Keratinocyte (primary cell): ENCODE results near the gene HIRA. TPM values are rescaled to one million over a fixed set of nuclear protein-coding genes. Genes with fewer than 3 reads are reported as not detected.

Experiments
- DNase-seq: peaks from one replicate; pipeline ENCODE4 v3.0.0-alpha.2; 2011; ENCODE audit warnings: low read depth, missing footprints, low spot score
- FAIRE-seq: peaks from 2 replicates; lab custom pipeline; 2011; peaks lifted over from hg19 to GRCh38; lab: Jason Lieb, UNC
- H2AFZ ChIP-seq: 2 replicates; pipeline ENCODE4 v1.6.0; 2012; ENCODE audit warnings: low read length, control low read depth, inconsistent platforms; ENCODE audit not compliant: control insufficient read depth
- H3K27ac ChIP-seq: 2 replicates; pipeline ENCODE4 v1.5.1; 2011; ENCODE audit warnings: low read length; ENCODE audit not compliant: control insufficient read depth, insufficient read depth
- H3K27me3 ChIP-seq: 3 replicates; pipeline ENCODE4 v1.6.0; 2011; ENCODE audit warnings: low read length; ENCODE audit not compliant: control insufficient read depth, insufficient read depth; ENCODE audit errors: extremely low read depth
- H3K36me3 ChIP-seq, 2 experiments: 2 replicates in 1 of 2; 3 replicates in 1 of 2; pipeline ENCODE4 v1.5.1; 2011; ENCODE audit warnings: low read length in 2 of 2, mild to moderate bottlenecking in 1 of 2; ENCODE audit not compliant: control insufficient read depth in 2 of 2, insufficient read depth in 2 of 2; ENCODE audit errors: extremely low read depth in 1 of 2
- H3K4me1 ChIP-seq: 3 replicates; pipeline ENCODE4 v1.5.1; 2011; ENCODE audit warnings: low read length; ENCODE audit not compliant: control insufficient read depth, insufficient read depth; ENCODE audit errors: extremely low read depth
- H3K4me2 ChIP-seq: 3 replicates; pipeline ENCODE4 v1.6.0; 2011; ENCODE audit warnings: low read depth, low read length; ENCODE audit not compliant: control insufficient read depth, insufficient read depth; ENCODE audit errors: extremely low read depth
- H3K4me3 ChIP-seq, 3 experiments: fragments of 200-600 bp in 1 of 3; sonication (generic) in 1 of 3; 2 replicates in 2 of 3; 3 replicates in 1 of 3; pipeline ENCODE4 v1.5.1; 2011 to 2016; ENCODE audit warnings: low read length in 3 of 3, mild to moderate bottlenecking in 3 of 3, control low read depth in 2 of 3, inconsistent platforms in 1 of 3, low read depth in 1 of 3, mixed read lengths in 1 of 3, mixed run types in 1 of 3, moderate library complexity in 1 of 3; ENCODE audit not compliant: control insufficient read depth in 2 of 3, insufficient read depth in 2 of 3; ENCODE audit errors: extremely low read depth in 1 of 3
- H3K79me2 ChIP-seq: 2 replicates; pipeline ENCODE4 v1.6.0; 2012; ENCODE audit warnings: low read length; ENCODE audit not compliant: control insufficient read depth, insufficient read depth
- H3K9ac ChIP-seq: 3 replicates; pipeline ENCODE4 v1.6.0; 2011; ENCODE audit warnings: low read length; ENCODE audit not compliant: control insufficient read depth, insufficient read depth; ENCODE audit errors: extremely low read depth
- H3K9me1 ChIP-seq: 3 replicates; pipeline ENCODE4 v1.6.0; 2011; ENCODE audit warnings: low read length; ENCODE audit not compliant: control insufficient read depth, insufficient read depth; ENCODE audit errors: extremely low read depth
- H3K9me3 ChIP-seq: 2 replicates; pipeline ENCODE4 v1.5.1; 2012; ENCODE audit warnings: low read depth, low read length; ENCODE audit not compliant: control insufficient read depth
- H4K20me1 ChIP-seq: 3 replicates; pipeline ENCODE4 v1.6.0; 2011; ENCODE audit warnings: low read length; ENCODE audit not compliant: control insufficient read depth, insufficient read depth; ENCODE audit errors: extremely low read depth
- EZH2 ChIP-seq: IDR thresholded peaks from one replicate; pipeline ENCODE4 v1.6.1; 2012; ENCODE audit warnings: inconsistent platforms, mild to moderate bottlenecking, low read length, moderate library complexity
- dilution Hi-C: fragments of 300-500 bp; cut with MboI; formaldehyde crosslinking; loops from one replicate; pipeline ENCODE4 v1.7.0; 2020; ENCODE audit warnings: low sequenced_read_pairs; ENCODE audit not compliant: extremely low pct_ligation_motif_present
- polyA plus RNA-seq, 5 experiments: library from polyadenylated mRNA; depleted of rRNA in 3 of 5; stranded (reverse) in 3 of 5; stranded (forward) in 1 of 5; unstranded in 1 of 5; fragments of >200 nt; gene quantifications; 1 replicate in 1 of 5; 2 replicates in 3 of 5; 3 replicates in 1 of 5; pipeline versions ENCODE4 v1.2.1 to v1.2.3, GENCODE V29; 2011 to 2012; ENCODE audit warnings: missing spikeins in 2 of 5, low read depth in 1 of 5, low replicate concordance in 1 of 5
- TF ChIP-seq, protein P1 (sequence below), 3 experiments: IDR thresholded peaks in 1 of 3; conservative IDR thresholded peaks in 1 of 3; optimal IDR thresholded peaks in 1 of 3; 2 replicates in 2 of 3; 3 replicates in 1 of 3; pipeline versions ENCODE3 to v1.5.1; 2011; ENCODE audit warnings: low read length in 3 of 3, mild to moderate bottlenecking in 3 of 3, moderate library complexity in 2 of 3, control low read depth in 1 of 3, inconsistent platforms in 1 of 3; ENCODE audit not compliant: insufficient read depth in 2 of 3; ENCODE audit errors: extremely low read depth in 1 of 3

The HIRA gene
- polyA plus RNA-seq, 1 donor (not counting 4 experiments of a cell fraction or from before 2014, with no cell fraction given), result 16.7 TPM

DNA sequence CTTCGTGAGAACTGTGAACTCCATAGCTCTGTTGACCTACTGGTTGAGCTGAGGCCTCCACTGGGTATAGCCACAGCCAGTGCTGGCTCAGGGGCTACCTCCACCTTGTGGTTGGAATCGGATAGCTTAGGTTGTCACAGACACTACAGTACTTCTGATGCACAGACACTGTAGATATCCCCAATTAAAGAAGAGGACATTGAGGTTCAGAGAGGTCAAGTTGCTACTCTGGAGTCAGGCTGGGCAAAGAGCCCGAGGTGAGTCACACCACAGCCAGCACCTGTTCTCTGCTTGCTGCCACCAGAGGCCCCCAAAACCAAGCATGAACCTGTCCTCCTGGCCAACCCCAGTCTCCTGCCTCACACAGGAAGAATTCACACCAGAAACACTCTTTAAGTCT, 42.0 kb upstream of the HIRA start:
- Histone ChIP-seq H4K20me1 (peaks cover 6% of the 10 kb centered on the region), H3K36me3 (peaks cover 39 to 41% of the 10 kb centered on the region in 2 experiments), H3K79me2 (peaks cover 51% of the 10 kb centered on the region), H3K27ac (no peak overlapping the region), H3K9me1 (peaks cover 2% of the 10 kb centered on the region), H3K9me3 (no peaks in the 10 kb centered on the region), H3K4me3 (no peak overlapping the region), H2AFZ (no peak overlapping the region), H3K9ac (no peak overlapping the region), H3K27me3 (no peaks in the 10 kb centered on the region), H3K4me2 (no peak overlapping the region), H3K4me1 (peaks cover 25% of the 10 kb centered on the region)
- no peak for DNase-seq
- FAIRE-seq, result no peak
- no peak for TF ChIP-seq EZH2
- TF ChIP-seq, protein P1, sequence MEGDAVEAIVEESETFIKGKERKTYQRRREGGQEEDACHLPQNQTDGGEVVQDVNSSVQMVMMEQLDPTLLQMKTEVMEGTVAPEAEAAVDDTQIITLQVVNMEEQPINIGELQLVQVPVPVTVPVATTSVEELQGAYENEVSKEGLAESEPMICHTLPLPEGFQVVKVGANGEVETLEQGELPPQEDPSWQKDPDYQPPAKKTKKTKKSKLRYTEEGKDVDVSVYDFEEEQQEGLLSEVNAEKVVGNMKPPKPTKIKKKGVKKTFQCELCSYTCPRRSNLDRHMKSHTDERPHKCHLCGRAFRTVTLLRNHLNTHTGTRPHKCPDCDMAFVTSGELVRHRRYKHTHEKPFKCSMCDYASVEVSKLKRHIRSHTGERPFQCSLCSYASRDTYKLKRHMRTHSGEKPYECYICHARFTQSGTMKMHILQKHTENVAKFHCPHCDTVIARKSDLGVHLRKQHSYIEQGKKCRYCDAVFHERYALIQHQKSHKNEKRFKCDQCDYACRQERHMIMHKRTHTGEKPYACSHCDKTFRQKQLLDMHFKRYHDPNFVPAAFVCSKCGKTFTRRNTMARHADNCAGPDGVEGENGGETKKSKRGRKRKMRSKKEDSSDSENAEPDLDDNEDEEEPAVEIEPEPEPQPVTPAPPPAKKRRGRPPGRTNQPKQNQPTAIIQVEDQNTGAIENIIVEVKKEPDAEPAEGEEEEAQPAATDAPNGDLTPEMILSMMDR (optimal IDR thresholded peaks at IDR 0.05 in 1 of 3, IDR thresholded peaks at IDR 0.05 in 1 of 3, conservative IDR thresholded peaks at IDR 0.05 in 1 of 3; ENCODE audit: extremely low read depth in 1 of 3, insufficient read depth in 2 of 3, low read length in 3 of 3), result peak; percentile 14 to 35 (median 25)
- dilution Hi-C loops, result no loop called here

DNA sequence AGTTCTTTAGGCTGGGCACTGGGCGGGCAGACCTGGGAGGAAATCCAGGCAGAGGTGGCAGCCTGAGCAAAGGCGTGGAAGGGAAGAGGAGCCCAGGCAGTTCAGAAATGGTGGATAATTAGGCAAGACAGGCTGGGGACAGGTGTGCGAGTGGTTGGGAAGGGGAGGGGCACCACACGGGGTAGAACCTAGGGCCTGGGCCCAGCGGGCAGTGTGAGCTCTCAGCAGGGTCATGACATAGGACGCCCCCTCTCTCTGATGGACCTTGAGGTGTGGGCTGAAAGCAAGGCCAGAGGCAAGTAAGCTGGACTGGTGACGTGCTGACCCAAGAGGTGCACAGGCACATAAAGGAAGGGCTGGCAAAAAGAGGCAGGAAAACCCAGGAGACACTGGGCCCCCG, 40.7 kb upstream of the HIRA start:
- H3K27ac ChIP-seq, result no peak overlapping the region
- peaks cover 38% of the 10 kb centered on the region for H3K79me2 ChIP-seq
- DNase-seq (no peak), FAIRE-seq (no peak)
- H3K4me3 ChIP-seq, result no peak overlapping the region
- H3K36me3 ChIP-seq, result peaks cover 51 to 52% of the 10 kb centered on the region in 2 experiments
- dilution Hi-C loops, result no loop called here
- H3K4me1 ChIP-seq, result peaks cover 16% of the 10 kb centered on the region
- no peak overlapping the region for H2AFZ ChIP-seq
- no peaks in the 10 kb centered on the region for H3K27me3 ChIP-seq
- H4K20me1 ChIP-seq, result peaks cover 3% of the 10 kb centered on the region
- H3K4me2 ChIP-seq, result no peak overlapping the region
- H3K9me1 ChIP-seq, result peaks cover 2% of the 10 kb centered on the region
- no peak for TF ChIP-seq EZH2
- TF ChIP-seq, protein P1 (optimal IDR thresholded peaks at IDR 0.05 in 1 of 3, IDR thresholded peaks at IDR 0.05 in 1 of 3, conservative IDR thresholded peaks at IDR 0.05 in 1 of 3; ENCODE audit: extremely low read depth in 1 of 3, insufficient read depth in 2 of 3, low read length in 3 of 3), result no peak
- H3K9me3 ChIP-seq, result no peaks in the 10 kb centered on the region
- no peak overlapping the region for H3K9ac ChIP-seq
